ENCODE results near the gene CDC6. TPM values are rescaled to one million over a fixed set of nuclear protein-coding genes. Genes with fewer than 3 reads are reported as not detected.

CDC6 gene
- total and polyA plus RNA-seq, 2 donors (not counting 3 experiments of a cell fraction or from before 2014, with no cell fraction given): 15.5 to 55.2 TPM

DNA sequence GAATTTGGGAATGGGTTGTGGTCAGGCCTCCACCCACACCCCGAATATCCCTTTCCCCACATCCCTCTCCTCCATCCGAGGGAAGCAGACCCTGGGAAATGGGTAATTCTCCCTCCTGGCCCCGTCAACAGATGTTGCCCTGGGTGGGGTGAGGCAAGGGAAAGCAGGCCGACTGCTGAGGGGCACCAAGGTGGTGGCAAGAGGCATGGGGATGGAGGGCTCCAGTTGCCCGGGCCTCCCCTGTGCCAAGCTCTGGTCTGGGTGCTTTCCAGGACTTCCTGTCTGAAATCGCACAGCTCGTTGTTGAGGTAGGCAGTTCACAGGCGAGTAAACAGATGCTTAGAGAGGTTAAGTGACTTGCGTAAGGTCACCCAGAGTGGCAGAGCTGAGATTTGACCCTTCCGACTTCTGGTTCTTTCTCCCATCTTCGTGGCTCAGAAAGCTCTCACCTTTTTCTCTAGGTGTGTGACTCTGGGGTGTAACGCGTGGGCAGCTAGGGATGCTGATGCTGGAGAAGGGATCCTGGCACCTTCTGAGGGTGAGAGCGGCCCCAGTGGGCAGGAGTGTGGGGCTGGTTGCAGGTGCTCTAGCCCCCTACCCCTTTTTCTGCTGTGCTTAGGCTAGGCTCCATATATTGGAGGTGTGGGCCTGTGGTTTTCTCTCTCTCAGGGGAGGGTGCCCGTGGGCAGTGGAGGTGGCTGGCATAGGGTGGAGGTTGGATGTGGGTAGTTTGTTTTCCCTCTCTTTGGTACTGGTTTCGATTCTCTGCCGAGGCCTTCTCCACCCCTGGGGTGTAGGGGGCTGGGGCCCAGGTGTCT, 38.5 kb downstream of the CDC6 start:
- no peaks in the 10 kb centered on the region for H3K9me1 ChIP-seq (replicated peaks; ENCODE audit: control insufficient read depth, extremely low read depth, insufficient read depth, low read length)
- peaks cover 76% of the 10 kb centered on the region for H3K79me2 ChIP-seq (ENCODE audit: control insufficient read depth, insufficient read depth, low read length)
- no peaks in the 10 kb centered on the region for H4K20me1 ChIP-seq (replicated peaks; ENCODE audit: control insufficient read depth, extremely low read depth, insufficient read depth, low read length)
- peak overlapping the region; percentile 44 for H3K27ac ChIP-seq (ENCODE audit: insufficient read depth, low read depth, low read length)
- TF ChIP-seq POLR2AphosphoS5 (IDR thresholded peaks at IDR 0.05; ENCODE audit: insufficient read depth, low read depth, low read length): no peak
- TF ChIP-seq POLR2A (IDR thresholded peaks at IDR 0.05; ENCODE audit: low read depth, low read length): no peak
- TF ChIP-seq FOS (IDR thresholded peaks at IDR 0.05; ENCODE audit: borderline replicate concordance, insufficient read depth, low read length): no peak
- TF ChIP-seq, protein P1, sequence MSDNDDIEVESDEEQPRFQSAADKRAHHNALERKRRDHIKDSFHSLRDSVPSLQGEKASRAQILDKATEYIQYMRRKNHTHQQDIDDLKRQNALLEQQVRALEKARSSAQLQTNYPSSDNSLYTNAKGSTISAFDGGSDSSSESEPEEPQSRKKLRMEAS (IDR thresholded peaks at IDR 0.05; ENCODE audit: insufficient read depth, insufficient read length): no peak
- H3K9me3 ChIP-seq (replicated peaks; ENCODE audit: control insufficient read depth, insufficient read depth, low read length): no peaks in the 10 kb centered on the region
- DNase-seq (ENCODE audit: low read depth, low spot score) (peak; percentile 45), FAIRE-seq (peak; percentile 69)
- no peak overlapping the region for H3K9ac ChIP-seq (replicated peaks; ENCODE audit: extremely low read depth, insufficient read depth, low read length)
- H3K4me2 ChIP-seq (ENCODE audit: insufficient read depth, low read length): no peak overlapping the region
- ChIA-PET CTCF (interaction anchor here (0.6 to 3.5 kb wide), 9 partner anchors 9 to 32 kb away, joined by 3 to 14 read pairs (median 3); no protein-coding TSS in a partner anchor), POLR2A (interaction anchor here (0.8 kb wide), 1 partner anchor 9 kb away, joined by 3 read pairs; no protein-coding TSS in a partner anchor)
- H2AFZ ChIP-seq (ENCODE audit: low read depth, low read length): no peak overlapping the region
- intact Hi-C loops (cut with micrococcal nuclease): no loop called here
- H3K36me3 ChIP-seq (ENCODE audit: control insufficient read depth in 2 of 2, extremely low read depth in 1 of 2, insufficient read depth in 2 of 2, low read length in 2 of 2): peaks cover 0 to 1% of the 10 kb centered on the region in 2 experiments
- no TSS peak for BruUV-seq (replicated peaks)
- H3K27me3 ChIP-seq (ENCODE audit: control insufficient read depth in 2 of 2, insufficient read depth in 2 of 2, low read length in 2 of 2): no peaks in the 10 kb centered on the region
- peaks cover 65% of the 10 kb centered on the region for H3K4me1 ChIP-seq (ENCODE audit: control insufficient read depth, extremely low read depth, insufficient read depth, low read length)
- dilution Hi-C loops (cut with MboI; ENCODE audit: extremely low pct_ligation_motif_present, low sequenced_read_pairs): no loop called here
- H3K4me3 ChIP-seq (replicated peaks in 1 of 3; ENCODE audit: insufficient read depth in 1 of 3, low read depth in 1 of 3, low read length in 3 of 3): no peak overlapping the region

DNA sequence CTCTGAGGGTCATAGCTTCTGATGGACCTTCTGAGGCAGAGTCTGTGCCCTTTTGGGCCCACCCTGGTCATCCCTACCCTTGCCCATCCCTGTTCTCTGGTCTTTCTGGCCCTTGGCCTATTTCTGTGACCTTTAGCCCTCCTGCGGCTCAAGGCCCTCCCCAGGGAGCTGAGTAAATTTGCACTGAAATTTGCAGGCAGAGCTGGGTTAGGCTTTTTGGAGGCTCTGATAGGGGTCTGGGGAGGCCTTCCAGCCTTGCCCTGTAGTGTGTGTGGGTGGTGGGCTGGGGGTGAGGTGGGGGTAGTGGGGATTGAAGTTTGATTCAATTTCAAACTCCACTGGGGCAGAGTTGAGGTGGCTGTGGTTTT, 39.1 kb downstream of the CDC6 start:
- TF ChIP-seq POLR2AphosphoS5 (IDR thresholded peaks at IDR 0.05; ENCODE audit: insufficient read depth, low read depth, low read length): no peak
- no peak for TF ChIP-seq JUN (IDR thresholded peaks at IDR 0.05; ENCODE audit: borderline replicate concordance, insufficient read depth, insufficient read length, low read depth)
- no peak for TF ChIP-seq CTCF (IDR thresholded peaks at IDR 0.05; ENCODE audit: extremely low read depth in 1 of 2, insufficient read depth in 1 of 2, low read depth in 1 of 2, low read length in 2 of 2)
- TF ChIP-seq, protein P1 (IDR thresholded peaks at IDR 0.05; ENCODE audit: insufficient read depth, insufficient read length): no peak
- TF ChIP-seq POLR2A (IDR thresholded peaks at IDR 0.05; ENCODE audit: low read depth, low read length): no peak
- no peak for TF ChIP-seq FOS (IDR thresholded peaks at IDR 0.05; ENCODE audit: borderline replicate concordance, insufficient read depth, low read length)
- TF ChIP-seq MYC (IDR thresholded peaks at IDR 0.05; ENCODE audit: low read depth, low read length): no peak
- TF ChIP-seq GATA2 (IDR thresholded peaks at IDR 0.05; ENCODE audit: insufficient read depth, insufficient read length, low read depth, low read length): no peak
- no peak for TF ChIP-seq EZH2 (IDR thresholded peaks at IDR 0.05; ENCODE audit: borderline replicate concordance, low read depth, low read length, severe bottlenecking)
- Histone ChIP-seq H3K36me3 (ENCODE audit: control insufficient read depth in 2 of 2, extremely low read depth in 1 of 2, insufficient read depth in 2 of 2, low read length in 2 of 2) (peaks cover 0 to 3% of the 10 kb centered on the region in 2 experiments), H3K4me3 (replicated peaks in 1 of 3; ENCODE audit: insufficient read depth in 1 of 3, low read depth in 1 of 3, low read length in 3 of 3) (no peak overlapping the region), H3K9me3 (replicated peaks; ENCODE audit: control insufficient read depth, insufficient read depth, low read length) (no peaks in the 10 kb centered on the region), H4K20me1 (replicated peaks; ENCODE audit: control insufficient read depth, extremely low read depth, insufficient read depth, low read length) (no peaks in the 10 kb centered on the region), H2AFZ (ENCODE audit: low read depth, low read length) (no peak overlapping the region), H3K9ac (replicated peaks; ENCODE audit: extremely low read depth, insufficient read depth, low read length) (no peak overlapping the region), H3K79me2 (ENCODE audit: control insufficient read depth, insufficient read depth, low read length) (peaks cover 70% of the 10 kb centered on the region), H3K9me1 (replicated peaks; ENCODE audit: control insufficient read depth, extremely low read depth, insufficient read depth, low read length) (no peaks in the 10 kb centered on the region), H3K27ac (ENCODE audit: insufficient read depth, low read depth, low read length) (no peak overlapping the region), H3K4me2 (ENCODE audit: insufficient read depth, low read length) (no peak overlapping the region), H3K4me1 (ENCODE audit: control insufficient read depth, extremely low read depth, insufficient read depth, low read length) (peaks cover 65% of the 10 kb centered on the region), H3K27me3 (ENCODE audit: control insufficient read depth in 2 of 2, insufficient read depth in 2 of 2, low read length in 2 of 2) (no peaks in the 10 kb centered on the region)
- no TSS peak for BruUV-seq (replicated peaks)
- CTCF ChIA-PET: interaction anchor here (1.3 to 3.5 kb wide), 3 partner anchors 10 to 31 kb away, joined by 3 to 14 read pairs (median 13); no protein-coding TSS in a partner anchor
- no peak for DNase-seq (ENCODE audit: low read depth, low spot score)
- dilution Hi-C loops (cut with MboI; ENCODE audit: extremely low pct_ligation_motif_present, low sequenced_read_pairs): no loop called here
- intact Hi-C loops (cut with micrococcal nuclease): no loop called here
- no peak for FAIRE-seq
- POLR2A ChIA-PET: no interaction called here

Measured in endothelial cell of umbilical vein (primary cell).